GM21528 (cell line): ENCODE results near the gene MEIS2.

ENCODE experiments used
- ATAC-seq: cut with Tn5 transposase; IDR thresholded peaks from one replicate; pipeline ENCODE4 v1.9.1; 2021; ENCODE audit warnings: mild to moderate bottlenecking, moderate library complexity; ENCODE audit not compliant: unreplicated experiment, low FRiP score

The MEIS2 gene

GRCh38 chr15:37100109-37100965 lies at the start of gene MEIS2:
Gene MEIS2, minus strand, starts transcription at chr15:37100549. Its CDS starts 1,083 bp downstream, at chr15:37099466.
- ATAC-seq: peak; percentile 37

DNA sequence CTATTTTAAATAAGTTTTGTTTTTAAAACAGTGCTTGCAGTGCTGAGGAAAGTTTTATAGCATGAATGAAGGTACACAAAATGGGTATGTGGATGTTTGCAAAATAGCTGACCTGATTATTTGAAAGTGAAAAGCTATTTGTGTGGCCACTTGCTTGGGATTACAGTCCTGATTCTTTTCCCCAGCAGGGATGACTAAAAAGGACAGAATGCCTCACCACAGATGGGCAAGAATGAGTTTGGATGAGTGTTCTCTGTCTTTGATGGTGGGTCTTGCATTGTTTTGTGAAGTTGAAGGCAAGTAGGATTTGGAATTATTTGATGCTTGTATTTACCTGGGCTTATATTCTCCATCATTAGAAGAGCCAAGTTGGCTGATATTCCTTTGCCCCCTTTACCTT lies 48.8 kb upstream of the MEIS2 start:
- no peak for ATAC-seq

- no peak for ATAC-seq
Measured at GRCh38 chr15:37148714-37149113, 48.4 kb upstream of the MEIS2 start.

GRCh38 chr15:37143351-37143750 lies 43.0 kb upstream of the MEIS2 start:
- no peak for ATAC-seq

DNA sequence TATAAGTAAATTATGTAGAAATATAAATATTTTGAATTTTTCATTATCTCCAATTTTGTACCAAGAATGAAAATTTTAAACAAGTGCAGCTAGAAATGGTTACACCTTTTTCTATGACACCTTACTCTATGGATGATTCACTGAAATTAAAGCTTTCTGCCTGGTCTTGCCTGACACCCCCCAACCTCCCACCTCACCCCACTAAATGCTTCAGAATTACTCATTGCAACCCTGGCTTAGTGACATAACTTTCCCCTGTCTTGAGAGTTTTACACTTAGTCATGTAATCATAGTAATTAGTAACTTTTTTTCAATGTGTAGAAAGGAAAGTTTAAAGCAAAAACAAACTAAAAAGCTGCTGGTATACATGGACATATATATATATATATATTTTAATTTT lies 42.0 kb upstream of the MEIS2 start:
- no peak for ATAC-seq

DNA sequence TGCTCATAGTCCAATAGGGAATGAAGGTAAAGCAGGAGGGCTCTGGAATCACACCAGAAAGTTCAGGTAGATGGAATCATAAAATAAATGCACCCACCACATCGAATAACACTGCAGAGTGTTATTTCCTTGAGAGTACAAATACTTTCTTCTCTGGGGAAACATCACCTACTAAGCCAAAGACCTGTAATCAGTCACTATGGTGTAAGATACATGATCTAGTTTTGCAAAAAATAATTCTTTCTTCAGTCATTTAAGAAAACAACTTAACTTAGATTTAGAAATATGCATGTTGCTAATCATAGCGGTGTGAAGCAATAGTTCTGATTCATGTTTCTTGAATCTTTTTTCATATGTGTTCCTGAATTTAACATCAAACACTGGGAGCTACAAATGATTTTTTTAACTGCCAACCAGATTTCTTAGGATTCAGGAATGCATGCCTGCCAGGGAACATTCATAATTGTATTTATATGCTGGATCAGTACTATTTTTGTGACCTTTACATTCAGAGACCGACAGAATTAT lies 40.2 kb upstream of the MEIS2 start:
- no peak for ATAC-seq

GRCh38 chr15:37138591-37139215 lies 38.4 kb upstream of the MEIS2 start:
- ATAC-seq: no peak

DNA sequence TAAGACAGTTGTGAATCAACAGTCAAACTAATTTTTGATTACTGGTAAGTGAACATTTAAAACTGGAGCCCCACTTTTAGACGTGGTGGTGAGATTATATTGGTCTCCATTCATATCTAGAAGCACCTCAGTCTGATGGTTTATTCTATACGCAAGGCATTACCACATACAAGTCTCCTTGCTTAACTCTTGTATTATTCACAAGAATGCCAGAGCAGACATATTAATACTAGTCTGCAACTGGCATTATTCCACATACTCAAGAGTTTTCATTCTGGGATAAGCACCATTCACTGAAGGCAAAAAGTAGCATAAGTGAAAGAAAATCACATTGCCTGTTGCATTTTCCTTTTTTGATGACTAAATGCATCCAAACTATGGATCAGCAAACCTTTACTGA lies 36.9 kb upstream of the MEIS2 start:
- ATAC-seq: no peak

DNA sequence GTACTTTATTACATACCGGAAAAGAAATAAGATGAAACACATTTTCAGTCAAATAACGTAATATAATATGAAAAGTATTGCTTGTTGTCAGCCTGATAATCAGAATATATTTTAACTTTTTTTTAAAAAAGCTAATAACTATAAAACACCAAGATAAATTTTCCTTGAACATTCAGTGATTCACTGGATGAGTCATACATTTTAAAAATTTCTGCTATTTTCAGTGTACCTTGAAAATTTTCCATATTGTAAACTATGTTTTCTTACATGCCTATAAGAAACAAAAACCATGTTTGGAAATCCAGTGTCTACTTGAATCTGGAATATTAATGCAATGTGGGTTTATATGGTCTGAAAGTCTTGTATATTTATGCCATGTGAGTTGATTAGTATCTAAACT lies 36.3 kb upstream of the MEIS2 start:
- no peak for ATAC-seq

GRCh38 chr15:37135225-37135624 lies 34.9 kb upstream of the MEIS2 start:
- no peak for ATAC-seq

DNA sequence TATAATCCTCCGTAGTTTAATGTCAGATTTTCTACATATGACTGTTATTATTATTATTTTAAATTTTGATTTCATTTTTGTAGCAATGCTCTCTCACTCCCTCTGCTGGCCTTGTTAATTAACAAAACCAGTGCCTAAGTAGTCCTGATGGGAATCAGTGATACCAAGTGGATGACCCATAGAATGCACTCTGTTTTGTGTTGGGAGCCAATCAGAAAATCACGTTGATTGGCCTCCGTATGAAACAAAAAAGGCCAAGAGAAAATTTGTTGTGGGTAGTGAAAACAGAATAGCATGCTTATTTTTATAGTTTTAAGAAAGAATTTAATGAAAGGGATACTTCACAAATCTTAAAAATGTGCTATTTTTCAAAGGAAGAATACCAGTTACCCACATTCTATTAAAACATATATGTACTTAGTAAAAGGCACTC lies 34.4 kb upstream of the MEIS2 start:
- no peak for ATAC-seq

GRCh38 chr15:37134244-37134643 lies 33.9 kb upstream of the MEIS2 start:
- no peak for ATAC-seq

DNA sequence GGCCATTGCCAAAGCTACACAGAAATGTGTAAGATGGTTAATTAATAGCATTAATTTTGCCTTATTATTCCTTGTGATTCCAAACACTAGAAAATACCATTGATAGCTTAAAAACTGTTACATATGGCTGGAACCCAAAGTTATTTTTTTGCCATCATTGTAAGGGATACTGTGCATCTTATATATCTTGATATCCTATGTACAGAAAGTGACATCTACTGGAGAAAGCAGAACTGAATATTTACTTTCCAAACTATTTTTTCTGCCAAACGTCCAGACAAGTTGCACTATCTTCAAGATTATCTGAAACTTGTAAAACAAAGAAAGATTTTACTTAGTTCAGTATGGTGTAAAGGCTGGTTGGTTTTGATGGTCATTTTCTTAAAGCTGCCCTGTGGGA lies 33.3 kb upstream of the MEIS2 start:
- ATAC-seq: no peak

DNA sequence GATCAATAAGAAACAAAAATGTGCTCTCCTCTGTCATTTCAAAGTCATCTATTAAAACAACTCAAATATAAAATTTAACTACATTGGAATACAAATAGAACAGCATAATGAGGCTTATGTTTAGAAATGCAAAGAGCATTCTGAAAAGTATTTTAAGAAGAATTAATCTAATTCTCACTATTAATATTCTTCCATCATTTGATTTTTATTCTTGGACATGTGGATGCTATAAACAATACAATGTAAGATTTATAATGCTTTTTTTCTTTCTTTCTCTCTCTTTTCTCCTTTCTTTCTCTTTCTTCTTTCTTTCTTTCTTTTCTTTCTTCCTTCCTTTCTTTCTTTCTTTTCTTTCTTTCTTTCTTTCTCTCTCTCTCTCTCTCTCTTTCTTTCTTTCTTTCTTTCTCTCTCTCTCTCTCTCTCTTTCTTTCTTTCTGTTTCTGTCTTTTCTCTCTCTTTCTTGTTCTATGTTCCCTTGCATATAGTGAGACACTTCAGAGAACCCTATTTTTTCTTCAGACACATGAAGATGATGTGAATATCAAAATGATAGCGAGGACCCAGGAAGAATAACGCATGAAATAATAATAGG lies 32.6 kb upstream of the MEIS2 start:
- no peak for ATAC-seq

GRCh38 chr15:37131621-37132020 lies 31.3 kb upstream of the MEIS2 start:
- ATAC-seq: no peak

DNA sequence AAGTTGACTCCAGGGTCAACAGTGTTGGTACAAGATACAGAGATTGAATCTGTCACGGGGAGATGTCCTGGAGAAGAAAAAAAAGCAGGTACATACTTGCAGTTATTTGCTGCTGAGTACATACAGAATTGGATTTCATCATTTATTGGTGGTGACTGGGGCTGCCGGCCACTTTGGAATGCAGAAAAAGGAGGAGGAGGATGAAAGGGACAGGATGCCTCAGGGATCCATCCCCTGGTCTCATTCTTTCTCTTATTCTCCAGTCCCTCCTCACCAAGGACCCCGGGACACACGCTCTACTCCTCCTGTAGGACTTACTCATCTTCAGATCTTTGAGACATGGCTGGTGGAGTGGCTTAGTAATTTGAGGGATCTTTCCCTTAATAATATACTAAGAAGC lies 30.0 kb upstream of the MEIS2 start:
- ATAC-seq: no peak

DNA sequence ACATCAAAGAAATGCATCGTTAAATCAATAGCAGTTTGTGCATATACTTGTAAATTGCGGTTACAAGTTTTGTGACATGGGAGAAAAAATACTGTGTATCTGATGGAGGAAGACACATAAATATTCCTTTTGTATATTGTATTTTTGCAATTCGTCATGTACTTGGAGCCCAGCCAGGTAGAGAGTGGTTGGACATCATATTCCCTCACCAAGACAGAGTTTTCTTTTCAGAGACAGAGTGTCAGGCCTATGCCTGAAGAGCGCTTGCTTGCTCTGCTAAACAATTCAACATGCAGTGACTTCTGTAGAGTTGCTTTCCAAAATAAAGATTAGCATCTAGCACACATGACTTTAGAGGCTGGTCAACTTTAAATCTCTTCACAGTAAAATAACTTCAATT lies 24.8 kb upstream of the MEIS2 start:
- no peak for ATAC-seq

- ATAC-seq: no peak
Measured at GRCh38 chr15:37124331-37124730, 24.0 kb upstream of the MEIS2 start.

- ATAC-seq: no peak
Measured at GRCh38 chr15:37122703-37123102, 22.4 kb upstream of the MEIS2 start.

DNA sequence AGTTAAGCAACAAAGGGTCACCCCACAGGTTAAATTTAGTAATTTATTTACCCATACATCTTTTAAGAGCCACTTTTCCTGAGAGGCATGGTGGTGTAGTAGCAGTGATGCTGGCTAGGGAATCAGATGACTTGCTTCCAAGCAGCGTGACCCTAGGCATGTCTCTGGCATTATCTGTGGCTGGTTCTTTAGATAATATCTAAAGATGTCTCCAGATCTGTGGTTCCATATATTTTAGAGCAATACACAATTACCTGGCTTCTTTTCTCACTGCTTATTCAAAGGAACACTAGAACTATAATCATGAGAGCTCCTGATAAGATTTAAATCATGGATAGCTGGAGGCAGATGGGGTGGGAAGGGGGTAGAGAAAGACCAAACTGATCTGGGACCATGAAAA lies 21.1 kb upstream of the MEIS2 start:
- ATAC-seq: no peak

DNA sequence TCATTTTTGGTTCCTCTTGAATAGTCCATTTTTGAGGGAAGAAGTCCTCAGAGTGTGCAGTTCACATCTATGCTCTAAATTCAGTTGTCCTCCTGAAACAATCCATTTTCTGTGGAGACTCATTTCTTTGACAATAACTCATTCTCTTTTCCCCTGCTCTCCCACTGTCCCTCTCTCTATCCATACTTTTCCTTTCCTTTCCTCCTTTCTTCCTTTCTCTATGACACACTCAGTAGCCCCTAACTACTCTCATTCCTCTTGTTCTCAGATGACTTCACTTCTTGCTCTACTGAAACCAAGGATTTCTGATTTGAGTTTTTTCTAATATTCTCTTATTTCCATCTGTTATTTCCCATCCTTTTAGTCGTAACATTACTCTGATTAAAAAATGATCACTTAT lies 16.7 kb upstream of the MEIS2 start:
- no peak for ATAC-seq
